Endodermal cell (in vitro differentiated cells): Measurements from ENCODE around the gene SMAGP. TPM values are rescaled to one million over a fixed set of nuclear protein-coding genes. Genes with fewer than 3 reads are reported as not detected.
"Not testable (repeated sequence)": the region's sequence is repeated elsewhere in the genome, so short reads cannot be mapped to it uniquely, and the experiment has no call there.

Source experiments
- DNase-seq: peaks from one replicate; pipeline ENCODE4 v3.0.0-alpha.2; 2017
- H3K27ac ChIP-seq: 2 replicates; pipeline ENCODE4 v1.5.1; 2013; ENCODE audit warnings: mild to moderate bottlenecking, low read depth, low read length, moderate library complexity
- H3K27me3 ChIP-seq: 2 replicates; pipeline ENCODE4 v1.6.1; 2013; ENCODE audit warnings: mild to moderate bottlenecking, low read length, moderate library complexity; ENCODE audit not compliant: insufficient read depth, control insufficient read depth, poor library complexity, severe bottlenecking
- H3K36me3 ChIP-seq: 2 replicates; pipeline ENCODE4 v1.7.0; 2013; ENCODE audit warnings: mild to moderate bottlenecking, low read length, moderate library complexity; ENCODE audit not compliant: control insufficient read depth, insufficient read depth
- H3K4me1 ChIP-seq: one replicate; pipeline ENCODE4 v1.7.0; 2013; ENCODE audit warnings: low read length; ENCODE audit not compliant: control insufficient read depth, insufficient read depth
- H3K4me3 ChIP-seq: 2 replicates; pipeline ENCODE4 v1.5.1; 2013; ENCODE audit warnings: mild to moderate bottlenecking, low read length, moderate library complexity
- H3K9ac ChIP-seq: 2 replicates; pipeline ENCODE4 v1.6.1; 2013; ENCODE audit warnings: mild to moderate bottlenecking, low read length, moderate library complexity; ENCODE audit not compliant: poor library complexity, severe bottlenecking; ENCODE audit errors: extremely low read depth
- H3K9me3 ChIP-seq: 2 replicates; pipeline ENCODE4 v1.6.1; 2013; ENCODE audit warnings: mild to moderate bottlenecking, low read length, moderate library complexity; ENCODE audit not compliant: control insufficient read depth
- H3K27ac Mint-ChIP-seq: 2 replicates; pipeline ENCODE4 v1.8.0; 2020; ENCODE audit warnings: mixed read lengths
- H3K27me3 Mint-ChIP-seq: 2 replicates; pipeline ENCODE4 v1.8.0; 2021; ENCODE audit warnings: mild to moderate bottlenecking, mixed read lengths; ENCODE audit not compliant: insufficient read depth
- H3K36me3 Mint-ChIP-seq: 2 replicates; pipeline ENCODE4 v1.8.0; 2020; ENCODE audit warnings: low read depth, mixed read lengths
- H3K4me1 Mint-ChIP-seq: 2 replicates; pipeline ENCODE4 v1.8.0; 2020; ENCODE audit warnings: mixed read lengths
- H3K4me3 Mint-ChIP-seq: 2 replicates; pipeline ENCODE4 v1.8.0; 2020; ENCODE audit warnings: mild to moderate bottlenecking, moderate library complexity, mixed read lengths
- H3K9me3 Mint-ChIP-seq: 2 replicates; pipeline ENCODE4 v1.8.0; 2020; ENCODE audit warnings: mild to moderate bottlenecking, mixed read lengths
- CTCF ChIP-seq: fragments of 200-600 bp; sonication (generic); conservative IDR thresholded peaks from 2 replicates; pipeline ENCODE4 v1.5.0; 2021; ENCODE audit warnings: antibody characterized with exemption, mild to moderate bottlenecking
- WGBS, 2 experiments: methylation state at CpG; one replicate each; pipeline versions ENCODE4 v1.1.5 to v1.1.7; 2013; ENCODE audit warnings: missing lambda C conversion rate in 2 of 2, mixed read lengths in 1 of 2; ENCODE audit not compliant: insufficient coverage in 1 of 2, insufficient read length in 1 of 2; 5-methylcytosine and 5-hydroxymethylcytosine counted together
- total RNA-seq, 2 donors: library from RNA; stranded (reverse); fragmentation: NEBNext Ultra II Directional in 1 of 2; extraction: Animal tissue kit (Norgen Biotek cat#: 25700) in 1 of 2; gene quantifications; 2 replicates in 1 of 2; 3 replicates in 1 of 2; pipeline ENCODE4 v1.2.1, GENCODE V29; 2021

The SMAGP gene
- total RNA-seq, 2 donors from 2014 or later, result 43.5 to 61.2 TPM

GRCh38 chr12:51311389-51311788 is 41.2 kb upstream of the SMAGP start:
- Mint-ChIP-seq H3K27ac (no peak overlapping the region), H3K36me3 (no peaks in the 10 kb centered on the region), H3K27me3 (no peaks in the 10 kb centered on the region), H3K4me1 (peaks cover 10% of the 10 kb centered on the region), H3K9me3 (no peaks in the 10 kb centered on the region), H3K4me3 (no peak overlapping the region)
- Histone ChIP-seq H3K27ac (no peak overlapping the region), H3K36me3 (no peaks in the 10 kb centered on the region), H3K4me1 (no peaks in the 10 kb centered on the region), H3K27me3 (no peaks in the 10 kb centered on the region), H3K4me3 (no peak overlapping the region), H3K9me3 (no peaks in the 10 kb centered on the region), H3K9ac (no peak overlapping the region)
- DNase-seq, result no peak
- TF ChIP-seq CTCF, result no peak
- 97 to 100% methylated on average over 1 of the region's 1 CpG for WGBS, 2 experiments

GRCh38 chr12:51307655-51308593 is 37.7 kb upstream of the SMAGP start:
- 88 to 94% methylated on average over 2 to 5 of the region's 6 CpGs for WGBS, 2 experiments
- Mint-ChIP-seq H3K36me3 (no peaks in the 10 kb centered on the region), H3K27ac (no peak overlapping the region), H3K4me3 (no peak overlapping the region), H3K4me1 (peaks cover 8% of the 10 kb centered on the region), H3K9me3 (no peaks in the 10 kb centered on the region), H3K27me3 (peaks cover 3% of the 10 kb centered on the region)
- no peak for TF ChIP-seq CTCF
- Histone ChIP-seq H3K36me3 (no peaks in the 10 kb centered on the region), H3K27ac (no peak overlapping the region), H3K4me3 (no peak overlapping the region), H3K27me3 (no peaks in the 10 kb centered on the region), H3K4me1 (no peaks in the 10 kb centered on the region), H3K9ac (no peak overlapping the region), H3K9me3 (no peaks in the 10 kb centered on the region)
- DNase-seq, result no peak

GRCh38 chr12:51306507-51306906 is 36.3 kb upstream of the SMAGP start:
- TF ChIP-seq CTCF, result no peak
- H3K9me3 Mint-ChIP-seq, result no peaks in the 10 kb centered on the region
- H3K36me3 Mint-ChIP-seq, result no peaks in the 10 kb centered on the region
- Histone ChIP-seq H3K27ac (no peak overlapping the region), H3K9ac (no peak overlapping the region), H3K36me3 (no peaks in the 10 kb centered on the region), H3K4me1 (no peaks in the 10 kb centered on the region), H3K9me3 (no peaks in the 10 kb centered on the region), H3K27me3 (no peaks in the 10 kb centered on the region), H3K4me3 (no peak overlapping the region)
- peaks cover 3% of the 10 kb centered on the region for H3K27me3 Mint-ChIP-seq
- H3K27ac Mint-ChIP-seq, result no peak overlapping the region
- no peak overlapping the region for H3K4me3 Mint-ChIP-seq
- no peak for DNase-seq
- peaks cover 8% of the 10 kb centered on the region for H3K4me1 Mint-ChIP-seq
- 85 to 98% methylated on average over 5 of the region's 5 CpGs for WGBS, 2 experiments

- 80 to 94% methylated on average over 5 to 10 of the region's 10 CpGs for WGBS, 2 experiments
- not testable (repeated sequence) for DNase-seq, H3K9me3 Mint-ChIP-seq
These were observed 30.6 kb upstream of the SMAGP start for GRCh38 chr12:51300768-51301167.

More at GRCh38 chr12:51300768-51301167, 30.6 kb upstream of the SMAGP start:
- not testable (repeated sequence) for H3K36me3 ChIP-seq, H3K27ac Mint-ChIP-seq, H3K4me3 ChIP-seq, H3K27me3 Mint-ChIP-seq, H3K4me3 Mint-ChIP-seq, H3K4me1 Mint-ChIP-seq, H3K9me3 ChIP-seq, H3K27me3 ChIP-seq, H3K36me3 Mint-ChIP-seq, H3K9ac ChIP-seq, H3K4me1 ChIP-seq, H3K27ac ChIP-seq
